HG03575 (cell line): ENCODE data around the gene SLC35C1.
"Not testable (repeated sequence)": the region's sequence is repeated elsewhere in the genome, so short reads cannot be mapped to it uniquely, and the experiment has no call there.

Experiments used
- ATAC-seq: cut with Tn5 transposase; IDR thresholded peaks from one replicate; pipeline ENCODE4 v1.9.1; 2021; ENCODE audit not compliant: unreplicated experiment, insufficient number of reproducible peaks, low FRiP score; ENCODE audit errors: extremely low read depth

Gene SLC35C1

GRCh38 chr11:45807792-45808238 is 2.9 kb downstream of the SLC35C1 start:
- no peak for ATAC-seq

- ATAC-seq, result not testable (repeated sequence)
These were observed 3.5 kb downstream of the SLC35C1 start for GRCh38 chr11:45808427-45808826.

- ATAC-seq, result no peak
These were observed 4.8 kb downstream of the SLC35C1 start for GRCh38 chr11:45809456-45810395.

GRCh38 chr11:45810431-45811108 is 5.6 kb downstream of the SLC35C1 start:
- no peak for ATAC-seq

- no peak for ATAC-seq
These were observed 6.1 kb downstream of the SLC35C1 start for GRCh38 chr11:45811109-45811435.

- ATAC-seq, result no peak
These were observed 6.8 kb downstream of the SLC35C1 start for GRCh38 chr11:45811571-45812290.

- no peak for ATAC-seq
These were observed 7.9 kb downstream of the SLC35C1 start for GRCh38 chr11:45812581-45813548.

GRCh38 chr11:45815747-45816146 is 10.8 kb downstream of the SLC35C1 start:
- no peak for ATAC-seq

GRCh38 chr11:45816614-45817013 is 11.7 kb downstream of the SLC35C1 start:
- no peak for ATAC-seq

GRCh38 chr11:45817191-45817590 is 12.2 kb downstream of the SLC35C1 start:
- ATAC-seq, result no peak

- no peak for ATAC-seq
These were observed 14.1 kb downstream of the SLC35C1 start for GRCh38 chr11:45818961-45819605.

- ATAC-seq, result no peak
These were observed 15.4 kb downstream of the SLC35C1 start for GRCh38 chr11:45820211-45820857.

GRCh38 chr11:45826492-45826891 is 21.5 kb downstream of the SLC35C1 start:
- ATAC-seq, result not testable (repeated sequence)

- no peak for ATAC-seq
These were observed 22.2 kb downstream of the SLC35C1 start for GRCh38 chr11:45827123-45827522.

- no peak for ATAC-seq
These were observed 24.0 kb downstream of the SLC35C1 start for GRCh38 chr11:45828996-45829395.

GRCh38 chr11:45830596-45830995 is 25.6 kb downstream of the SLC35C1 start:
- ATAC-seq, result no peak

GRCh38 chr11:45832811-45833441 is 28.0 kb downstream of the SLC35C1 start:
- no peak for ATAC-seq
